ENCODE results near the gene TMEM44.
A peak's percentile ranks its signal among the peaks of the same experiment; 100 is the strongest.

TMEM44 gene, protein sequence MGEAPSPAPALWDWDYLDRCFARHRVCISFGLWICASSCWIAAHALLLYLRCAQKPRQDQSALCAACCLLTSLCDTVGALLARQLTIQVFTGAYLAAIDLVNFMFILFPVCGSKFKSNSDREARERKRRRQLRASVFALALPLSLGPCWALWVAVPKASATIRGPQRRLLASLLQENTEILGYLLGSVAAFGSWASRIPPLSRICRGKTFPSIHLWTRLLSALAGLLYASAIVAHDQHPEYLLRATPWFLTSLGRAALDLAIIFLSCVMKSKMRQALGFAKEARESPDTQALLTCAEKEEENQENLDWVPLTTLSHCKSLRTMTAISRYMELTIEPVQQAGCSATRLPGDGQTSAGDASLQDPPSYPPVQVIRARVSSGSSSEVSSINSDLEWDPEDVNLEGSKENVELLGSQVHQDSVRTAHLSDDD

DNA sequence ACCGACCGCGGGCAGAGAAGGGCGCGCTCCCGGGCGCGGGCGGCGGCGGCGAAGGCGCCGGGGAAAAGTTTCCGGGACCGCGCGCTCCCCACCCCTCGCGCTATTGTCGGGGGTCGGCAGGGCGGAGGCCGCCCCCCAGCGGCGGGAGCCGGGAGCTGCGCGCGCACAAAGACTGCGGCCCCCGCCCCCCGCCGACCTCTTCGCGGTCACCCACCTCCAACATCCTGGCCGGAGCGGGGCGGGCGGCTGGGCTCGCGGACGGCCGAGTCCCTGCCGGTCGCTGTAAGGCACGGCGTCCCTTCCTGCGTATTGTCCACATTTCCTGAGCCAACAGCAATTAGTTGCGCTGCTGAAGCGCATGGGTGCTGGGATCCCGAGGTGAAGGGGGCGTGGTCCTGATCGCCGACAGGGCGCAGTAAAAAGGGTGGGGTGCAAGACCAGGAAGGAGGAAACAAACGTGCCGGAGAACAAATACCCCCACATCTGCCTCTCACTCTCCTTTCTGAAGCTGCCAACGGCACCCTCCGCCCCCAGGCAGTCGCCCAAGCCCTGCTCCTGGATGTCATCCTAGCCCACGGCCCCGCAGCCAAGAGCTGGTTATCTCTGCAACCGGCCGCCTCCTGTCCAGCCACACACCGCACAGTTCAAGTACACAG is at the start of gene TMEM44:
Gene TMEM44 (minus strand): TSS at position 71 of the 656 bp plus-strand sequence. CDS start 204 bp downstream, outside the sequence.
- peak within 1 kb of the TSS; percentile 41 for H3K9ac ChIP-seq (ENCODE audit: low read length)
- H3K27me3 ChIP-seq (ENCODE audit: control insufficient read depth, insufficient read depth, low read length) = 0 out of 2 replicates have a peak, but pooled peaks cover 3% of the 10 kb centered on the region

DNA sequence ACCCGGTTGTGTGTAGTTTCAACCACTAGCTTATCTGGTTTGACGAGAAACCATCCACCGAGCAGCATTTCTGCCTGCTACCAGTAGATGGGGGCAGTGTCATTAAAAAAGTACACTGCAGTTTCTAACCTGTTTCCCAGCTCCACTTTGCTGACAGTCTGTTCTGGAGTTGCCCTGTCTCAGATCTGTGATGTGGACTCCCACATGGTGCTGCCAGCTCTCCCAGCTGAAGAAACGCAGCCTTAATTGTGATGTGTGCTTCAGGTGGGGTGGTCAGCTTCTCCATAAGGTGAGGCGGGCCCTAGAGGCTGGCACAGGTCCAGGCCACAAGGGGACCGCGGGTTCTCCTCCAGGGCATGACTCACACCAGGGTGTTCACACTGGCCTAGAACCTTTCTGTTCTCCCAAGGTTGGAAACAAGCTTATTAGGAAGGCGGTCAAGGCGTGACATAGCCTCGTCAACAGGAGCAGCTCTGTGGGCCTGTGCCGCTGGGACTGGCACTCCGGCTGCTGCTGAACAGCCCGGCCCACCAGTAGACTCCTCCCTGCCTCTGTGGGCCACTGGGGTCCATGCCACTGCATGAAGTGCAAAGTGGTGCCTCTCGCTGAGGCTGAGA is 49.6 kb upstream of the TMEM44 start:
- peaks cover 6% of the 10 kb centered on the region; the same call in 1 of the 2 replicates for H3K4me1 ChIP-seq (ENCODE audit: control insufficient read depth, insufficient read depth, low read length)
- H3K36me3 ChIP-seq (ENCODE audit: control insufficient read depth, insufficient read depth, low read length) = no peaks in the 10 kb centered on the region
- H3K9me3 ChIP-seq (ENCODE audit: control insufficient read depth, insufficient read depth, low read depth, low read length) = no peaks in the 10 kb centered on the region
- no peak overlapping the region for H3K9ac ChIP-seq (ENCODE audit: low read length)
- H3K27me3 ChIP-seq (ENCODE audit: control insufficient read depth, insufficient read depth, low read length) = peaks cover 35% of the 10 kb centered on the region
- H3K27ac ChIP-seq (ENCODE audit: low read depth, low read length) = no peak overlapping the region
- no peak overlapping the region for H3K4me3 ChIP-seq (ENCODE audit: low read depth, low read length)

More for the DNA sequence above, at the start of gene TMEM44:
- peaks cover 18% of the 10 kb centered on the region for H3K9me3 ChIP-seq (ENCODE audit: control insufficient read depth, insufficient read depth, low read depth, low read length)
- no peak within 1 kb of the TSS for H3K27ac ChIP-seq (ENCODE audit: low read depth, low read length)
- H3K36me3 ChIP-seq (ENCODE audit: control insufficient read depth, insufficient read depth, low read length) = peaks cover 21% of the 10 kb centered on the region
- 0 out of 2 replicates have a peak, but pooled peaks cover 3% of the 10 kb centered on the region for H3K4me1 ChIP-seq (ENCODE audit: control insufficient read depth, insufficient read depth, low read length)
- H3K4me3 ChIP-seq (ENCODE audit: low read depth, low read length) = peak within 1 kb of the TSS; percentile 84

DNA sequence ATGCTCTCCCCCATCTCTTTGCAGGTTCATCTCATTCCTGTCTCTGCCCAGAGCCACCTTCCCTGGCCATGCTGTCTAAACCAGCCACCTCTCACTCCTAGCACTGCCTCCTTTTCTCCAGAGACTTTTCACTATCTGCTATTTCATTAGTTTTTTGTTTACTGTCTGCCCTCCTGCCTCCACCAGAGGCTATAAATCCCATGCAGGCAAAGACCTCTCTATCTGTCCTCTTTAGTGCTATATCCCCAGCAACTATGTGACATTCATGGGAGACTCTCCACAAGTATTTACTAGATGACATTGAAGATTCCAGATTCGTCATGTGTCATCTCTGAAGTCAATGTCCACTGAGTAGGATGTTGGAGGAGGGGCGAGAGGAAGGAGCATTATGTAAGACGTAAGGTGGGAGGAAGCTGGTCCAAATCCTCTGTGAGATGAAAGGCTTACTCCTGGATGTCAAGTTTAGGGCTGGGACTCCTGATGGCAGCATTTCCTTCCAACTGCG is 49.0 kb upstream of the TMEM44 start:
- no peak overlapping the region for H3K9ac ChIP-seq (ENCODE audit: low read length)
- H3K27ac ChIP-seq (ENCODE audit: low read depth, low read length) = no peak overlapping the region
- H3K36me3 ChIP-seq (ENCODE audit: control insufficient read depth, insufficient read depth, low read length) = no peaks in the 10 kb centered on the region
- peaks cover 32% of the 10 kb centered on the region for H3K27me3 ChIP-seq (ENCODE audit: control insufficient read depth, insufficient read depth, low read length)
- peaks cover 6% of the 10 kb centered on the region; the same call in 1 of the 2 replicates for H3K4me1 ChIP-seq (ENCODE audit: control insufficient read depth, insufficient read depth, low read length)
- H3K4me3 ChIP-seq (ENCODE audit: low read depth, low read length) = no peak overlapping the region
- H3K9me3 ChIP-seq (ENCODE audit: control insufficient read depth, insufficient read depth, low read depth, low read length) = no peaks in the 10 kb centered on the region

DNA sequence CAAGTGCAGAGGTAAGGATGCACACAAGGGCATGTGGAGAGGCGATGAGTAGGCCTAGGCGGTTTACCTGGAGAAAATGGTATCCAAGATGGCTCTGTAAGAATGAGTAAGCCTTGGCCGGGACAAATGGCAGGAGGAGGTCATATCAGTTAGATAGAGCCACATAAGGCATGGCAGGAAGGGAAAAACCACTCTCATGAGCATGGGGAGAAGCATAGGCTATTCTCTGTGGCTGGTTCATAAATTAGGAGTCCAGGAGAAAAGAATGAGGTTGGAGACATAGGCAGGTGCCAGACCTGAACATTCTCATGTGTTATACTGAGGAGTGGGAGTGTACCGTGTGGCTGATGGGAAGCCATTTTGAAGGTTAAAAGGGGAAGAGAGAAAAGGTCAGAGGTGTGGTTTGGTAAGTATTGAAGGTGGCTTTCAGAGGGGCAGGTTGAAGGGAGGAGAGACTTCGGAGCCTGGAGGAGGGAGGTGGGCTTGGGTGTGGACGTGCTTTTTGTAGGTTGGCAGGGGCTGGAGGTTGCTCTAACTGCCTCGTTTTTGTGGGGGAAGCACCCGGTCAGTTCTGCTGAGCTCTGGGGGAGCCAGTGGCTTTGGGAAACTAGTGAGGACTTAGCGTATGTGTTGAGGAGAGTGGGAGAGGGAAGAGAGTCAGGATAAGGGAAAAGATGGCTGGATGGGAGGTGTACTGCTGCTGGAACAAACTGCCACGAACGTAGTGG is 47.8 kb upstream of the TMEM44 start:
- no peak overlapping the region for H3K9ac ChIP-seq (ENCODE audit: low read length)
- no peak overlapping the region for H3K4me3 ChIP-seq (ENCODE audit: low read depth, low read length)
- no peak overlapping the region for H3K27ac ChIP-seq (ENCODE audit: low read depth, low read length)
- no peaks in the 10 kb centered on the region for H3K4me1 ChIP-seq (ENCODE audit: control insufficient read depth, insufficient read depth, low read length)
- H3K27me3 ChIP-seq (ENCODE audit: control insufficient read depth, insufficient read depth, low read length) = peaks cover 20% of the 10 kb centered on the region
- H3K36me3 ChIP-seq (ENCODE audit: control insufficient read depth, insufficient read depth, low read length) = no peaks in the 10 kb centered on the region
- no peaks in the 10 kb centered on the region for H3K9me3 ChIP-seq (ENCODE audit: control insufficient read depth, insufficient read depth, low read depth, low read length)

DNA sequence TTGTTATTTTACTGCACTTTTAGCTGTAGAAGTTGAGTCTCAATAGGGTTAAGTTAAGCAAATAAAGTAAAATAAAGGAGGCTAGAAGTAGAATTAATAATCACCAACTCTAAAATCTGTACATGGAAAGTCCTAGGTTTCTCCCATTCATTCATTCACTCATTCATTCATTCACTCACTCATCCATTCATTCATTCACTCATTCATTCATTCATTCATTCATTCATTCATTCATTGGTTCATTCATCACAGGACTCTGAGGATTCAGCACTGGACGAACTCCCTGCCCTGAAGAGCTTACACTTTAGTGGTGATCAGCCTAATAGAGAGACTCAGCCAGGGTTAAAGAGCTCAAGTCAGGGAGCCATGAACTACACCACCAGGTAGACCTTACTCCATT is 43.3 kb upstream of the TMEM44 start:
- no peak overlapping the region for H3K4me3 ChIP-seq (ENCODE audit: low read depth, low read length)
- no peak overlapping the region for H3K27ac ChIP-seq (ENCODE audit: low read depth, low read length)
- H3K4me1 ChIP-seq (ENCODE audit: control insufficient read depth, insufficient read depth, low read length) = no peaks in the 10 kb centered on the region
- peaks cover 14% of the 10 kb centered on the region for H3K27me3 ChIP-seq (ENCODE audit: control insufficient read depth, insufficient read depth, low read length)
- no peaks in the 10 kb centered on the region for H3K36me3 ChIP-seq (ENCODE audit: control insufficient read depth, insufficient read depth, low read length)
- H3K9ac ChIP-seq (ENCODE audit: low read length) = no peak overlapping the region
- H3K9me3 ChIP-seq (ENCODE audit: control insufficient read depth, insufficient read depth, low read depth, low read length) = no peaks in the 10 kb centered on the region

DNA sequence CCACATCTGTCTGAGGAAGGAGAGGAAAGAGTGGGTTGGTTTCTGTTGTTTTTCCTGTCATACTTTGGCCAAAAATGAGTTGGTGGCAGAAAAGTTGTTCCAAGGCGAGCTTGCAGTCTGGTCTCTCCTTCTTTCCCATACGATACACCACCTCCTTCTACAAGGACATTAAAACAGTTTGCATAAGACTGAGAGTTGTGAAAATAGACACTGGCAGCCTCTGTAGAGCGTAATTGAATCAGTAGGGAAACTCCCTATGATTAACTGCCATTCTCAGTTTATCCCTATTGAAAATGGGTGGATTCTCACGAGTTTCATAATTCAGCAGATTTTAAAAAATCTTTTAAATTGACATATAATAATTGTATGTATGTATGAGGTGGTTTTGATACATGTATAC is 42.5 kb upstream of the TMEM44 start:
- Histone ChIP-seq H3K36me3 (ENCODE audit: control insufficient read depth, insufficient read depth, low read length) (no peaks in the 10 kb centered on the region), H3K27me3 (ENCODE audit: control insufficient read depth, insufficient read depth, low read length) (peaks cover 14% of the 10 kb centered on the region), H3K9me3 (ENCODE audit: control insufficient read depth, insufficient read depth, low read depth, low read length) (no peaks in the 10 kb centered on the region), H3K4me1 (ENCODE audit: control insufficient read depth, insufficient read depth, low read length) (peaks cover 4% of the 10 kb centered on the region; the same call in 1 of the 2 replicates), H3K4me3 (ENCODE audit: low read depth, low read length) (no peak overlapping the region), H3K27ac (ENCODE audit: low read depth, low read length) (no peak overlapping the region), H3K9ac (ENCODE audit: low read length) (no peak overlapping the region)

DNA sequence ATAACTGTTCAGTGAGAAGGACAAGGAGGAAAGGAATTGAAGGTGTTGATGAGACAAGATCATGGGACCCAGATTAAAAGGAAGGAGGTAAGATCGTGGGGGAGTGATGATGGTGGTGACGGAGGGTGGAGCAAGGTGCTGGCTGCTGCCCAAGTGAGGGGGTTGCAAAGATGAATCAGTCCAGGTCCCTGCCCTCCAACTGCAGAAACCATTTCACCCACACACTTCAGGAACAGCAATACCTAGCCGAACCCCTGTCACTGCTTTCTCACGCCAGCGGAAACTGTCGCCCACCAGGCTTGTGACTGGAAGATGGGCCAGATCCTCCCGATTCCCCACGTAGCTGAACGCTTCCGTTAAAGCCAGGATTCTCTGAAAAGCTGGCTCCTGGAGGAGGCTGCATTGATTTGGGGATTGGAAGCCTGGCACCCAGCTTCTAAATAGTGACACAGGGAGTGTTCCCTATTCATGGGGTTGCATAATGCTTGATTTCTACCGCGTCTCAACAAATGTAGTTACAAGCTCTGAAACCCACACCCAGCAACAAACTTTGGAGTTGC is 41.9 kb upstream of the TMEM44 start:
- H3K27me3 ChIP-seq (ENCODE audit: control insufficient read depth, insufficient read depth, low read length) = peaks cover 14% of the 10 kb centered on the region
- H3K9ac ChIP-seq (ENCODE audit: low read length) = no peak overlapping the region
- no peaks in the 10 kb centered on the region for H3K9me3 ChIP-seq (ENCODE audit: control insufficient read depth, insufficient read depth, low read depth, low read length)
- peaks cover 4% of the 10 kb centered on the region; the same call in 1 of the 2 replicates for H3K4me1 ChIP-seq (ENCODE audit: control insufficient read depth, insufficient read depth, low read length)
- H3K27ac ChIP-seq (ENCODE audit: low read depth, low read length) = no peak overlapping the region
- peaks cover under 1% of the 10 kb centered on the region; the same call in 1 of the 2 replicates for H3K36me3 ChIP-seq (ENCODE audit: control insufficient read depth, insufficient read depth, low read length)
- H3K4me3 ChIP-seq (ENCODE audit: low read depth, low read length) = no peak overlapping the region

DNA sequence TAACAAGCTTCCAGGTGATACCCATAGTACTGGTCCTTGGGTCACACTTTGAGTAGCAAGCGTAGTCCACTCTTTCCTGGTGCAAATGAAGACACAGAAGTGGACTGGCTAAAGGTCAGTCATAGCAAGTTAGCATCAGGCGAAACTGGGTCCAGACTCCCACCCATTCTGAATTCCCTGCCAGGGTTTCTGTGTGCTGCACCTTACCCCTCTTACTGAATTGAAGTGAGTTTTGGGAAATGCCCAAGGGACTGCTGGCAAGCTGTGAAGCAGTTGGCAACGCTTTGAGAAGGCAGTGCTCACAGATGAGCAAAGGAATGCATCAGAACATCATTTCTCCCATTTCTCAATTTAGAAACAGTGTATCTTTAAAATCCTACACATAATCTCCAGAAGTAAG is 40.5 kb upstream of the TMEM44 start:
- no peak overlapping the region for H3K27ac ChIP-seq (ENCODE audit: low read depth, low read length)
- H3K27me3 ChIP-seq (ENCODE audit: control insufficient read depth, insufficient read depth, low read length) = peaks cover 14% of the 10 kb centered on the region
- H3K4me3 ChIP-seq (ENCODE audit: low read depth, low read length) = no peak overlapping the region
- no peak overlapping the region for H3K9ac ChIP-seq (ENCODE audit: low read length)
- H3K9me3 ChIP-seq (ENCODE audit: control insufficient read depth, insufficient read depth, low read depth, low read length) = no peaks in the 10 kb centered on the region
- H3K4me1 ChIP-seq (ENCODE audit: control insufficient read depth, insufficient read depth, low read length) = peaks cover 4% of the 10 kb centered on the region; the same call in 1 of the 2 replicates
- H3K36me3 ChIP-seq (ENCODE audit: control insufficient read depth, insufficient read depth, low read length) = peaks cover 13% of the 10 kb centered on the region

DNA sequence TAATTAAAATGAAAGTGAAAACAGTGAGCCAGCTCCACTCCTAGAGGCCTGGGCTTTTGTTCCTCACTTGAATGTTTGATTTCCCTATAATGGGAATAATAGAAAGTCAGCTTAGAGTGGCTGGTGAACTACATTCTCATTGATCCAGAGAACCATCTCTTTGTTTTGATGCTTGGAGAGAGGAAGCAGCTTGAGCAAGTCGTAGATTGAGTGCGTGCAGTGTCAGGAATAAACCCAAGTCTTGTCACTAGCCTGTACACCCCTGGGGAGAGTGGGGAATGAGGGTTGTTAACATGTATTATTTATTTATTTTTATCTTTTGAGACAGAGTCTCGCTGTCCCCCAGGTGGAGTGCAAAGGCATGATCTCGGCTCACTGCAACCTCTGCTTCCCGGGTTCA is 39.7 kb upstream of the TMEM44 start:
- H3K4me1 ChIP-seq (ENCODE audit: control insufficient read depth, insufficient read depth, low read length) = peaks cover 4% of the 10 kb centered on the region; the same call in 1 of the 2 replicates
- H3K9me3 ChIP-seq (ENCODE audit: control insufficient read depth, insufficient read depth, low read depth, low read length) = no peaks in the 10 kb centered on the region
- peaks cover 21% of the 10 kb centered on the region for H3K36me3 ChIP-seq (ENCODE audit: control insufficient read depth, insufficient read depth, low read length)
- no peak overlapping the region for H3K9ac ChIP-seq (ENCODE audit: low read length)
- H3K27ac ChIP-seq (ENCODE audit: low read depth, low read length) = no peak overlapping the region
- H3K27me3 ChIP-seq (ENCODE audit: control insufficient read depth, insufficient read depth, low read length) = peaks cover 14% of the 10 kb centered on the region
- peak overlapping the region; percentile 90 for H3K4me3 ChIP-seq (ENCODE audit: low read depth, low read length)
